GM12875 (cell line): ENCODE results near the gene KLHL11.

Source experiments
- H3K4me3 ChIP-seq: one replicate; pipeline ENCODE4 v1.5.1; 2011; ENCODE audit warnings: low read depth, low read length, control low read depth
- CTCF ChIP-seq: IDR thresholded peaks from 2 replicates; pipeline ENCODE4 v1.5.1; 2011; ENCODE audit warnings: low read depth, mild to moderate bottlenecking, control low read depth, inconsistent platforms, low read length, moderate library complexity, borderline replicate concordance; ENCODE audit not compliant: insufficient read depth

The KLHL11 gene

GRCh38 chr17:41823141-41823524 is 42.1 kb downstream of the KLHL11 start:
- H3K4me3 ChIP-seq = no peak overlapping the region
- no peak for TF ChIP-seq CTCF

GRCh38 chr17:41822216-41823140 is 42.7 kb downstream of the KLHL11 start:
- H3K4me3 ChIP-seq = no peak overlapping the region

GRCh38 chr17:41821776-41822175 is 43.4 kb downstream of the KLHL11 start:
- TF ChIP-seq CTCF = no peak

More at GRCh38 chr17:41822216-41823140, 42.7 kb downstream of the KLHL11 start:
- TF ChIP-seq CTCF = no peak

GRCh38 chr17:41818024-41818423 is 47.2 kb downstream of the KLHL11 start:
- H3K4me3 ChIP-seq = no peak overlapping the region
- TF ChIP-seq CTCF = no peak

More at GRCh38 chr17:41821776-41822175, 43.4 kb downstream of the KLHL11 start:
- no peak overlapping the region for H3K4me3 ChIP-seq

- H3K4me3 ChIP-seq = no peak overlapping the region
- TF ChIP-seq CTCF = no peak
These were observed 48.4 kb downstream of the KLHL11 start for GRCh38 chr17:41816637-41817320.

- H3K4me3 ChIP-seq = no peak overlapping the region
These were observed 51.0 kb downstream of the KLHL11 start for GRCh38 chr17:41814195-41814594.

More at GRCh38 chr17:41814195-41814594, 51.0 kb downstream of the KLHL11 start:
- no peak for TF ChIP-seq CTCF
